ENCODE data around the gene FBXL14.

GRCh38 chr12:1619587-1619986, 25.2 kb upstream of the FBXL14 start:
- TF ChIP-seq POLR2A (IDR thresholded peaks at IDR 0.05; ENCODE audit: low read length) (no peak), GATA1 (IDR thresholded peaks at IDR 0.05; ENCODE audit: low read depth, low read length) (no peak)
